ENCODE data around the gene SCN2A.

The SCN2A gene

GRCh38 chr2:165410276-165410675 is 171.1 kb downstream of the SCN2A start:
- Histone ChIP-seq H3K4me1 (ENCODE audit: control insufficient read depth, insufficient read depth, low read length) (peaks cover 2% of the 10 kb centered on the region; the same call in 1 of the 2 replicates), H3K36me3 (ENCODE audit: control insufficient read depth, insufficient read depth, low read length) (no peaks in the 10 kb centered on the region)
- DNase-seq (ENCODE audit: low read depth, low spot score): no peak

GRCh38 chr2:165414187-165414586 is 175.0 kb downstream of the SCN2A start:
- Histone ChIP-seq H3K27ac (ENCODE audit: low read length) (no peak overlapping the region), H3K4me3 (ENCODE audit: low read length) (no peak overlapping the region), H3K9me3 (ENCODE audit: control insufficient read depth, insufficient read depth, low read length) (no peaks in the 10 kb centered on the region), H3K4me1 (ENCODE audit: control insufficient read depth, insufficient read depth, low read length) (no peaks in the 10 kb centered on the region), H3K27me3 (ENCODE audit: control insufficient read depth, insufficient read depth, low read length) (no peaks in the 10 kb centered on the region), H3K36me3 (ENCODE audit: control insufficient read depth, insufficient read depth, low read length) (no peaks in the 10 kb centered on the region)
- no peak for DNase-seq (ENCODE audit: low read depth, low spot score)

More at GRCh38 chr2:165410276-165410675, 171.1 kb downstream of the SCN2A start:
- Histone ChIP-seq H3K27me3 (ENCODE audit: control insufficient read depth, insufficient read depth, low read length) (no peaks in the 10 kb centered on the region), H3K27ac (ENCODE audit: low read length) (no peak overlapping the region), H3K4me3 (ENCODE audit: low read length) (no peak overlapping the region), H3K9me3 (ENCODE audit: control insufficient read depth, insufficient read depth, low read length) (no peaks in the 10 kb centered on the region)

GRCh38 chr2:165417009-165417408 is 177.8 kb downstream of the SCN2A start:
- no peaks in the 10 kb centered on the region for H3K27me3 ChIP-seq (ENCODE audit: control insufficient read depth, insufficient read depth, low read length)
- no peak overlapping the region for H3K27ac ChIP-seq (ENCODE audit: low read length)
- DNase-seq (ENCODE audit: low read depth, low spot score): no peak
- H3K36me3 ChIP-seq (ENCODE audit: control insufficient read depth, insufficient read depth, low read length): no peaks in the 10 kb centered on the region
- H3K4me1 ChIP-seq (ENCODE audit: control insufficient read depth, insufficient read depth, low read length): no peaks in the 10 kb centered on the region
- no CpG with 5 or more reads among the region's 1 CpG for WGBS (ENCODE audit: insufficient coverage, insufficient read length)
- no peak overlapping the region for H3K4me3 ChIP-seq (ENCODE audit: low read length)
- no peaks in the 10 kb centered on the region for H3K9me3 ChIP-seq (ENCODE audit: control insufficient read depth, insufficient read depth, low read length)

GRCh38 chr2:165420231-165420630 is 181.0 kb downstream of the SCN2A start:
- no peaks in the 10 kb centered on the region; the same call in 1 of the 2 replicates for H3K36me3 ChIP-seq (ENCODE audit: control insufficient read depth, insufficient read depth, low read length)
- no peaks in the 10 kb centered on the region for H3K27me3 ChIP-seq (ENCODE audit: control insufficient read depth, insufficient read depth, low read length)
- H3K4me3 ChIP-seq (ENCODE audit: low read length): no peak overlapping the region
- no peak overlapping the region for H3K27ac ChIP-seq (ENCODE audit: low read length)
- H3K4me1 ChIP-seq (ENCODE audit: control insufficient read depth, insufficient read depth, low read length): no peaks in the 10 kb centered on the region
- DNase-seq (ENCODE audit: low read depth, low spot score): no peak
- H3K9me3 ChIP-seq (ENCODE audit: control insufficient read depth, insufficient read depth, low read length): 0 out of 2 replicates have a peak, but pooled peaks cover 2% of the 10 kb centered on the region

- 0 out of 2 replicates have a peak, but pooled peaks cover 2% of the 10 kb centered on the region for H3K9me3 ChIP-seq (ENCODE audit: control insufficient read depth, insufficient read depth, low read length)
- no peak for DNase-seq (ENCODE audit: low read depth, low spot score)
- WGBS (ENCODE audit: insufficient coverage, insufficient read length): no CpG with 5 or more reads among the region's 3 CpGs
- H3K4me3 ChIP-seq (ENCODE audit: low read length): no peak overlapping the region
- no peaks in the 10 kb centered on the region for H3K27me3 ChIP-seq (ENCODE audit: control insufficient read depth, insufficient read depth, low read length)
- no peak overlapping the region for H3K27ac ChIP-seq (ENCODE audit: low read length)
- no peaks in the 10 kb centered on the region; the same call in 1 of the 2 replicates for H3K36me3 ChIP-seq (ENCODE audit: control insufficient read depth, insufficient read depth, low read length)
- H3K4me1 ChIP-seq (ENCODE audit: control insufficient read depth, insufficient read depth, low read length): no peaks in the 10 kb centered on the region
Measured at GRCh38 chr2:165423081-165423480, 183.9 kb downstream of the SCN2A start.

- no peaks in the 10 kb centered on the region for H3K27me3 ChIP-seq (ENCODE audit: control insufficient read depth, insufficient read depth, low read length)
- no peak for DNase-seq (ENCODE audit: low read depth, low spot score)
- 0 out of 2 replicates have a peak, but pooled peaks cover 2% of the 10 kb centered on the region for H3K9me3 ChIP-seq (ENCODE audit: control insufficient read depth, insufficient read depth, low read length)
- H3K27ac ChIP-seq (ENCODE audit: low read length): no peak overlapping the region
- WGBS (ENCODE audit: insufficient coverage, insufficient read length): no CpG with 5 or more reads among the region's 2 CpGs
- no peaks in the 10 kb centered on the region for H3K4me1 ChIP-seq (ENCODE audit: control insufficient read depth, insufficient read depth, low read length)
- H3K36me3 ChIP-seq (ENCODE audit: control insufficient read depth, insufficient read depth, low read length): no peaks in the 10 kb centered on the region; the same call in 1 of the 2 replicates
- no peak overlapping the region for H3K4me3 ChIP-seq (ENCODE audit: low read length)
Measured at GRCh38 chr2:165425556-165425955, 186.3 kb downstream of the SCN2A start.

- Histone ChIP-seq H3K9me3 (ENCODE audit: control insufficient read depth, insufficient read depth, low read length) (0 out of 2 replicates have a peak, but pooled peaks cover under 1% of the 10 kb centered on the region), H3K4me1 (ENCODE audit: control insufficient read depth, insufficient read depth, low read length) (no peaks in the 10 kb centered on the region), H3K4me3 (ENCODE audit: low read length) (no peak overlapping the region), H3K27ac (ENCODE audit: low read length) (no peak overlapping the region), H3K27me3 (ENCODE audit: control insufficient read depth, insufficient read depth, low read length) (no peaks in the 10 kb centered on the region), H3K36me3 (ENCODE audit: control insufficient read depth, insufficient read depth, low read length) (no peaks in the 10 kb centered on the region; the same call in 1 of the 2 replicates)
- WGBS (ENCODE audit: insufficient coverage, insufficient read length): no CpG with 5 or more reads among the region's 4 CpGs
- no peak for DNase-seq (ENCODE audit: low read depth, low spot score)
Measured at GRCh38 chr2:165427686-165428085, 188.5 kb downstream of the SCN2A start.

- no peaks in the 10 kb centered on the region for H3K36me3 ChIP-seq (ENCODE audit: control insufficient read depth, insufficient read depth, low read length)
- no peak for DNase-seq (ENCODE audit: low read depth, low spot score)
- no peak overlapping the region for H3K27ac ChIP-seq (ENCODE audit: low read length)
- H3K9me3 ChIP-seq (ENCODE audit: control insufficient read depth, insufficient read depth, low read length): no peaks in the 10 kb centered on the region
- no peaks in the 10 kb centered on the region for H3K4me1 ChIP-seq (ENCODE audit: control insufficient read depth, insufficient read depth, low read length)
- no peaks in the 10 kb centered on the region for H3K27me3 ChIP-seq (ENCODE audit: control insufficient read depth, insufficient read depth, low read length)
- no CpG with 5 or more reads among the region's 1 CpG for WGBS (ENCODE audit: insufficient coverage, insufficient read length)
- no peak overlapping the region for H3K4me3 ChIP-seq (ENCODE audit: low read length)
Measured at GRCh38 chr2:165428926-165429325, 189.7 kb downstream of the SCN2A start.

GRCh38 chr2:165431014-165431413 is 191.8 kb downstream of the SCN2A start:
- H3K4me1 ChIP-seq (ENCODE audit: control insufficient read depth, insufficient read depth, low read length): peaks cover under 1% of the 10 kb centered on the region; the same call in 1 of the 2 replicates
- H3K9me3 ChIP-seq (ENCODE audit: control insufficient read depth, insufficient read depth, low read length): no peaks in the 10 kb centered on the region
- no peak overlapping the region for H3K4me3 ChIP-seq (ENCODE audit: low read length)
- no peaks in the 10 kb centered on the region for H3K27me3 ChIP-seq (ENCODE audit: control insufficient read depth, insufficient read depth, low read length)
- no peak overlapping the region for H3K27ac ChIP-seq (ENCODE audit: low read length)
- no peak for DNase-seq (ENCODE audit: low read depth, low spot score)
- H3K36me3 ChIP-seq (ENCODE audit: control insufficient read depth, insufficient read depth, low read length): no peaks in the 10 kb centered on the region

- peaks cover 2% of the 10 kb centered on the region; the same call in 1 of the 2 replicates for H3K4me1 ChIP-seq (ENCODE audit: control insufficient read depth, insufficient read depth, low read length)
- no peak overlapping the region for H3K27ac ChIP-seq (ENCODE audit: low read length)
- no peak overlapping the region for H3K4me3 ChIP-seq (ENCODE audit: low read length)
- no peaks in the 10 kb centered on the region for H3K36me3 ChIP-seq (ENCODE audit: control insufficient read depth, insufficient read depth, low read length)
- H3K9me3 ChIP-seq (ENCODE audit: control insufficient read depth, insufficient read depth, low read length): no peaks in the 10 kb centered on the region
- no peak for DNase-seq (ENCODE audit: low read depth, low spot score)
- H3K27me3 ChIP-seq (ENCODE audit: control insufficient read depth, insufficient read depth, low read length): no peaks in the 10 kb centered on the region
Measured at GRCh38 chr2:165432234-165432966, 193.2 kb downstream of the SCN2A start.

- WGBS (ENCODE audit: insufficient coverage, insufficient read length): no CpG with 5 or more reads among the region's 1 CpG
- Histone ChIP-seq H3K27ac (ENCODE audit: low read length) (no peak overlapping the region), H3K9me3 (ENCODE audit: control insufficient read depth, insufficient read depth, low read length) (no peaks in the 10 kb centered on the region), H3K36me3 (ENCODE audit: control insufficient read depth, insufficient read depth, low read length) (no peaks in the 10 kb centered on the region), H3K4me1 (ENCODE audit: control insufficient read depth, insufficient read depth, low read length) (peaks cover 2% of the 10 kb centered on the region; the same call in 1 of the 2 replicates), H3K27me3 (ENCODE audit: control insufficient read depth, insufficient read depth, low read length) (no peaks in the 10 kb centered on the region), H3K4me3 (ENCODE audit: low read length) (no peak overlapping the region)
- no peak for DNase-seq (ENCODE audit: low read depth, low spot score)
Measured at GRCh38 chr2:165434865-165435496, 195.8 kb downstream of the SCN2A start.

Data from iPS DF 6.9 (cell line).